GM18498 (cell line): ENCODE data around the gene TTL.
"Not testable (repeated sequence)": the region's sequence is repeated elsewhere in the genome, so short reads cannot be mapped to it uniquely, and the experiment has no call there.

ENCODE experiments used
- ATAC-seq: cut with Tn5 transposase; IDR thresholded peaks from one replicate; pipeline ENCODE4 v1.9.1; 2021; ENCODE audit warnings: mild to moderate bottlenecking, moderate library complexity; ENCODE audit not compliant: unreplicated experiment

TTL gene

GRCh38 chr2:112519506-112519905 is 37.5 kb downstream of the TTL start:
- no peak for ATAC-seq

DNA sequence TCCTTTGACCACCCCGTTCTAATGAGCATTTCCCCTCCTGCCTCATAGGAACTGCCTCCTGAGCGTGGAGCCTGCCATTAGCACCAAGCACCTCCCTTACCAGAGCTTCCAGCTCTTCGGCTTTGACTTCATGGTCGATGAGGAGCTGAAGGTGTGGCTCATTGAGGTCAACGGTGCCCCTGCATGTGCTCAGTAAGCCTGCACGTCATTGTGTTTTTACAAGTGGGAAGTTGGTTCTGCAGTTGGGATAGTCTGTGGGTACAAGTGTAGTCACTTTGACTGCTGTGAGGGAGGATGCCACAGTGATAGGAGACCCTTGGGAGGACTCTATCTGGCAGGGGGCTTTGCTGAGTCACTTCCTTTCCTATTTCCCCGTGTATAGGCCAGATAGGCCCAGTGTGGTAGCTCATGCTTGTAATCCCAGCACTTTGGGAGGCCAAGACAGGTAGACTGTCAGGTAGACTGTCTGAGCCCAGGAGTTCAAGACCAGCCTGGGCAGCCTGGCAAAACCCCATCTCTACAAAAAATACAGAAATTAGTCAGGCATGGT is 38.4 kb downstream of the TTL start:
- ATAC-seq, result no peak

DNA sequence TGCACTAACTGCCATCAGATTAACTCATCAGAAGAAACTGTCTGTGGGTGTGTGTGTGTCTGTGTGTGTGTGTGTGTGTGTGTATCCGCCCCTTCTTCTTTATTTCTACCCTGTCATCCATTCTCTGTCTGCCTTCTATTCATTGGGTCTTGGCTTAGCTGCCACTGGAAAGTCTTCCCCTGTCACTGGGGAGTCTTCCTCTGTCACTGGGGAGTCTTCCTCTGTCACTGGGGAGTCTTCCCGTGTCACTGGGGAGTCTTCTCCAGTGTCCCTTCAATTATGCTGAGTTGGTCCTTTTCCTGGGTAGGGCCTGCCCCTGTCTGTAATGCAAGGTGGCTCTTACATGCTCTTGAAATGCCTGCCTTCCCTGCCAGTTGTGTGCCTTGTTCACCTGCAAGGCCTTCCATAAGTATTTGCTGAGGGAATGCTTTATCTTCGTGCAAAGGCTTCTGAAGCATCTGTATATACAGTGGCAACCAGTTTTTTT is 41.4 kb downstream of the TTL start:
- ATAC-seq, result no peak

GRCh38 chr2:112524276-112524675 is 42.3 kb downstream of the TTL start:
- not testable (repeated sequence) for ATAC-seq

DNA sequence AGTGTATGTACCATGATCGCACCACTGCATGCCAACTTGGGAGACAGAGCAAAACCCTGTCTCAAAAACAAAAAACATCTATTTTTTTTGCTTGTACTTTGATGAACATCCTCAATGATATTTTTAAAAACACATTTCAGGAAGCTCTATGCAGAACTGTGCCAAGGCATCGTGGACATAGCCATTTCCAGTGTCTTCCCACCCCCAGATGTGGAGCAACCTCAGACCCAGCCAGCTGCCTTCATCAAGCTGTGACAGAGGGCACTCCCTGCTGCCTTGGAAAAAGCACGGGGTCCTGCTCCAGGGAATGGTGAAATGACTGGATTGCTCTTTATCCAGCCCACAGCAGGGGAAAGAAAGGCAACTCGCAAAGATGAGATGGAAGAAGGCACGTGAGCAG is 46.6 kb downstream of the TTL start:
- ATAC-seq, result no peak

DNA sequence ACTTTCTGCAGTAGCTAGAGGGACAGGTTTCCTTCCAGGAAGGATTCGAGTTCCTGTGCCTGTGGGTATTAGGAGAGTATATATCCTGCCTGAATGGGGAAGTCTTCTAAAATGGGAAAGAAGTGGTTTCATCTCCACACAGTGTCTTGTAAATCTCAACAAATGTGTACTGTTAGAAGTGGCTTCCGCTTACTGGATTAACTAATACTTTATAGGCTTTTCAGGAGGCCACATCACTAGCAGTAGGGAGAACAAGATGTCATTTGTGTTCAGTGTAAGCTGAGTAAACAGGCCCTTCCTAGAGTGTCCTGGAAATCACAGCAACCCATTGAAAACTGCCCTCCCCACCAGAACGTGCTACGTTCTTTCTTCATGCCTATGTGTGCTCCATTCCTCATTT is 47.8 kb downstream of the TTL start:
- no peak for ATAC-seq

- ATAC-seq, result no peak
Measured at GRCh38 chr2:112530728-112531127, 48.8 kb downstream of the TTL start.

DNA sequence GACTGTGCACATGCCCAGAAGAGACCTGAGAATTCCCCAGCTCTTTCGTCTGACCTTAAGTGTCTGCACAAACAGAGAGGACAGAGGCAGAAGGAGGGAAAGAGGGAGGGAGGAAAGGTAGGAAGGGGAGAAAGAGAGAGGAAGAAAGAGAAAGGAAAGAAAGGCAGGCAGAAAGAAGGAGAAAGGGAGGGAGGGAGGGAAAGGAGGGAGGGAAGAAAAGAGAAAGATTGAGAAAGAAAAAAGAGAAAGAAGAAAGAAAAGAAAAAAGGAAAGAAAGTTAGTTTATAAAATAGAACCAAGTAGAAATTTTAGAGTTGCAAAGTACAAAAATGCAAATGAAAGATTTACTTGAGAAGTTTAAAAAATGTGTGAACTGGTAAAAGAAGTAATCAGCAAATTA is 52.9 kb downstream of the TTL start:
- ATAC-seq, result no peak

- not testable (repeated sequence) for ATAC-seq
Measured at GRCh38 chr2:112536665-112537064, 54.7 kb downstream of the TTL start.

GRCh38 chr2:112539306-112539705 is 57.4 kb downstream of the TTL start:
- ATAC-seq, result no peak

DNA sequence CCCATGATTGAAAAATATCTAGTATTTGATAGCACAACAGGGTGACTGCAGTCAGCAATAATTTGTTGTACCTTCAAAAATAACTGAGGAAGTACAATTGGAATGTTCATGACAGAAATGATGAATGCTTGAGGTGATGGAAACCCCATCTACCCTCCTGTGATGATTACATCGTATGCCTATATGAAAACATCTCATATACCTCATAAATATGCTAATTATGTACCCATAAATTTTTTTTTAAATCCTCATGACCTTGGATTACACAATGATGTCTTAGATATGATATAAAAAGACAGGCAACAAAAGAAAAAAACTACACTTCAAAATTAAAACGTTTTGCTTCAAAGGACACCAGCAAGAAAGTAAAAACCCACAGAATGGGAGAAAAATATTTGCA is 59.0 kb downstream of the TTL start:
- no peak for ATAC-seq

GRCh38 chr2:112541315-112542122 is 59.6 kb downstream of the TTL start:
- peak; percentile 65 for ATAC-seq

GRCh38 chr2:112542123-112542983 is 60.4 kb downstream of the TTL start, which contains the start of gene POLR1B:
TSS of gene POLR1B (plus strand) at chr2:112542465. CDS start at chr2:112542495, 30 bp downstream.
- ATAC-seq, result peak; percentile 84

DNA sequence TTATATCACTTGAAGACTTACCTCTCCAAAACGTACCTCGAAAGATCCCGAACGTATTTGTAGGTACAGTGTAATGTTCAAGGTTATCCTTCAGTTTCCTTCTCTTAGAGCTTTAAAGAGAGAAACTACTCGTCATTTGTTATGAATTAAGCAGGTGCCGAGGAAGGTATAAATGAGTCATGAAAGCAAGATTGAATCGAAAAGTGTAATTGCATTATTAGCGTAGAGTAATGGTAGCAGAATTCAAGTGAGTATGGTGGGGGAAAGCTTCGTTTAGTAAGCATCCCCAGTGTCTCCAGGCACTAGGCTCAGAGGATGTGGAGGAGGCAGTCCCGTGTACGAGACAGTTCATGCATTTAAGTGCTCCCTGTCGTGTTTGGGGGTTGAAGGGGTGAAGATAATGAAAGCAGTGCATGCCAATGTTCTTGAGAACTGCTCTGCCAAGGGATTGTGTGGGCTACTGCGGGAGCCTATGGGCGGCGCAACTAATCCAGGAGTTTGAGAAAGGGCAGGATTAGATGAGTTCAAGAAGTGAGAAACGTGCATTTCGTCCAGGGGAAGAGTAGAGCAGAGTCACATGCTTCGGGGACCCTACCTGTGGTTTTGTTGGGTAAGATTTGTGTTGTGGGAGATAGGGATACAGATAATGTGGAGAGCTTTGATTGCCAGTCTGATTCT is 61.2 kb downstream of the TTL start:
- no peak for ATAC-seq

DNA sequence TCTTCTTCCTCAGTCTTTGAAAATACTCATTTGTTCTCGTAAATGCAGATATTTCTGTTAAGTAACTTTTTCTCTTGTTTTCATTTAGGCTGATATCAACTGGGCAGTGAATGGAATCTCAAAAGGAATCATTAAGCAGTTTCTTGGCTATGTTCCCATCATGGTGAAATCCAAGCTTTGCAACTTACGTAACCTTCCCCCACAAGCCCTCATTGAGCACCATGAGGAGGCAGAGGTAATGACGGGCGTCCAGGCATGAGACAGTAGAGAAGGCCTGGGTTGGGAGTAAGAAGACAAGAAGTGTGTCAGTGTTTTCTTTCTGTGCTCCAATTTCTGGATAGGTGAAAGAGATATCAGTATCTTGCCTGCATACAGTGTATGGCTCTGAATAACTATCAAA is 65.4 kb downstream of the TTL start:
- no peak for ATAC-seq

GRCh38 chr2:112548980-112549379 is 67.0 kb downstream of the TTL start:
- no peak for ATAC-seq

DNA sequence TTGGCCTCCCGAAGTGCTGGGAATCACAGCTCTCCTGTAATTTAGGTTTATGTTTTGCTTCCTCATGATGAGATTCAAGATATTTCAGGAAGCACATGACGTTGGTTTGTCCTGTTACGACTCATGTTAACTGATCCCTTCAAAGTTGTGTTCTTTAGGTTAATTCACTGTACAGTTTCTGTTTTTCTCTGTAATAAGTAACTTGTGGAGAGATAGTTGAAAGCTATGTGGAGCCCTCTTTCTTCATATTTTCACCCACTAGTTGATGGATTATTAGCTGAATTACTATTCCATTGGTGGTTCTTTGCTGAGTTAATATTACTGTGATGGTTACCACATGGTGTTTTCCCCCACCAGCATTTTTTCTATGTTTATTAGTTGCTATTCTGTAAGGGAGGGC is 84.1 kb downstream of the TTL start:
- ATAC-seq, result no peak

- ATAC-seq, result not testable (repeated sequence)
Measured at GRCh38 chr2:112566508-112566907, 84.6 kb downstream of the TTL start.

- no peak for ATAC-seq
Measured at GRCh38 chr2:112572005-112572404, 90.0 kb downstream of the TTL start.

- no peak for ATAC-seq
Measured at GRCh38 chr2:112577756-112578155, 95.8 kb downstream of the TTL start.

GRCh38 chr2:112579241-112579640 is 97.3 kb downstream of the TTL start:
- ATAC-seq, result no peak
